Activated CD8-positive, alpha-beta memory T cell treated with anti-CD3 and anti-CD28 coated beads, Interleukin-2, amount 50 U/mL, for 24 hours (primary cell): Measurements from ENCODE around the gene CMTM8.

ENCODE experiments used
- DNase-seq: peaks from one replicate; pipeline ENCODE4 v3.0.0-alpha.2; 2020; ENCODE audit errors: extremely low read depth

Gene CMTM8

GRCh38 chr3:32410367-32411246 lies 172.1 kb downstream of the CMTM8 start:
- no peak for DNase-seq

GRCh38 chr3:32411442-32411841 lies 173.0 kb downstream of the CMTM8 start:
- DNase-seq = no peak

- no peak for DNase-seq
Measured at GRCh38 chr3:32412887-32413286, 174.4 kb downstream of the CMTM8 start.

GRCh38 chr3:32413845-32414521 lies 175.5 kb downstream of the CMTM8 start:
- no peak for DNase-seq

GRCh38 chr3:32414522-32415202 lies 176.2 kb downstream of the CMTM8 start:
- DNase-seq = no peak

- DNase-seq = no peak
Measured at GRCh38 chr3:32419742-32420125, 181.3 kb downstream of the CMTM8 start.
